ENCODE results near the gene MFRP. TPM values are rescaled to one million over a fixed set of nuclear protein-coding genes. Genes with fewer than 3 reads are reported as not detected.

Gene MFRP
- total RNA-seq, 5 donors from 2014 or later (not counting 1 experiment from before 2014, with no cell fraction given) = not detected

DNA sequence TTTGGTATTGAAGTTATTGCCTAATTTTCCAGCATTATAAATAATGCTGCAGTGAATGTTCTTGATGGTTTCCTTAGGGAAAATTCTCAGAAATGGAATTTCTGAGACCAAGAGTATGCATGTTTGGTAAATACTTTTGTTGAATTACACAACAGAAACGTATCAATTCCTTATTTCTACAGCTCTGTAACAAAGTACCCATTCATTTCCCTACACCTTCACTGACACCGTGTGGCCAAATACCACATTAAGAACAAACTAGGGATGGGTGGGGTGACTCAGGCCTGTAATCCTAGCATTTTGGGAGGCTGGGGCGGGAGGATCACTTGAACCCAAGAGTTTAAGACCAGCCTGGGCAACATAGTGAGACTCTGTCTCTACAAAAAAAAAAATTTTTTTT lies 51.3 kb downstream of the MFRP start:
- Histone ChIP-seq H3K27ac (ENCODE audit: low read length) (no peak overlapping the region), H3K36me3 (ENCODE audit: control insufficient read depth in 2 of 2, extremely low read depth in 1 of 2, insufficient read depth in 1 of 2, low read length in 1 of 2) (peaks cover 13 to 48% of the 10 kb centered on the region in 2 donors), H3K27me3 (replicated peaks in 1 of 2; ENCODE audit: control insufficient read depth in 2 of 2, extremely low read depth in 1 of 2, insufficient read depth in 2 of 2, low read length in 1 of 2) (no peaks in the 10 kb centered on the region), H3K4me1 (ENCODE audit: control insufficient read depth in 1 of 2, extremely low read depth in 1 of 2, insufficient read depth in 2 of 2, low read length in 2 of 2) (no peaks in the 10 kb centered on the region), H3K9me3 (no peaks in the 10 kb centered on the region), H3K4me3 (ENCODE audit: control insufficient read depth in 1 of 2, extremely low read depth in 1 of 2, low read length in 1 of 2) (no peak overlapping the region)
- Mint-ChIP-seq H3K4me3 (no peak overlapping the region), H3K27me3 (no peaks in the 10 kb centered on the region), H3K36me3 (peaks cover 46% of the 10 kb centered on the region), H3K9me3 (no peaks in the 10 kb centered on the region), H3K4me1 (no peaks in the 10 kb centered on the region), H3K27ac (no peak overlapping the region)
- no peak for ATAC-seq (replicated peaks in 1 of 4)
- DNase-seq = peak in 1 of 35 experiments; percentile 11
- WGBS (ENCODE audit: insufficient coverage) = no CpG with 5 or more reads among the region's 3 CpGs
- CTCF ChIA-PET = no interaction called here
- POLR2A ChIA-PET = interaction anchor here in 1 of 2 donors (0.5 kb wide), 1 partner anchor 903 kb away, joined by 3 read pairs; no protein-coding TSS in a partner anchor

DNA sequence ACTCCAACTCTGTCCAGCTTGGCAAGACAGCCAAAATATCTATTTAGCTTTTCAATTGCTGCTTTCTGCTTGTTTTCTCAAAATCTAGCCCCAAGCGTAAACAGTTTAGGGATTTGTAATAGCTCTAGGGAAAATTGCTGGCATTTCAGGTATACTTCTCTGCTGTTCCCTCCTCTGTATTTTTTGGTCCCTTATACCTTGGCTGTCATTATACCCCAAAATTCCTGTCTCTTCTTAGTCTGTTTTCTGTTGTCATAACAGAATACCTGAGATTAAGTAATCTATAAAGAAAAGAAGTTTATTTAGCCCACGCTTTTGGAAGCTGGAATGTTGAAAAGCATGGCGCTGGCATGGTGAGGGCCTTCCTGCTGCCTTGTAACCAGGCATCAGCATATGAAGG lies 53.0 kb downstream of the MFRP start:
- WGBS (ENCODE audit: insufficient coverage) = no CpG with 5 or more reads among the region's 3 CpGs
- no peak overlapping the region for H3K4me3 ChIP-seq (ENCODE audit: control insufficient read depth in 1 of 2, extremely low read depth in 1 of 2, low read length in 1 of 2)
- H3K9me3 Mint-ChIP-seq = no peaks in the 10 kb centered on the region
- no peak overlapping the region for H3K27ac ChIP-seq (ENCODE audit: low read length)
- H3K36me3 Mint-ChIP-seq = peaks cover 37% of the 10 kb centered on the region
- DNase-seq (no peak), ATAC-seq (replicated peaks in 1 of 4) (no peak)
- H3K4me3 Mint-ChIP-seq = no peak overlapping the region
- ChIA-PET POLR2A (no interaction called here), CTCF (no interaction called here)
- no peak overlapping the region for H3K27ac Mint-ChIP-seq
- no peaks in the 10 kb centered on the region for H3K4me1 Mint-ChIP-seq
- no peaks in the 10 kb centered on the region for H3K4me1 ChIP-seq (ENCODE audit: control insufficient read depth in 1 of 2, extremely low read depth in 1 of 2, insufficient read depth in 2 of 2, low read length in 2 of 2)
- no peaks in the 10 kb centered on the region for H3K27me3 ChIP-seq (replicated peaks in 1 of 2; ENCODE audit: control insufficient read depth in 2 of 2, extremely low read depth in 1 of 2, insufficient read depth in 2 of 2, low read length in 1 of 2)
- no peaks in the 10 kb centered on the region for H3K9me3 ChIP-seq
- no peaks in the 10 kb centered on the region for H3K27me3 Mint-ChIP-seq
- peaks cover 15 to 41% of the 10 kb centered on the region in 2 donors for H3K36me3 ChIP-seq (ENCODE audit: control insufficient read depth in 2 of 2, extremely low read depth in 1 of 2, insufficient read depth in 1 of 2, low read length in 1 of 2)

DNA sequence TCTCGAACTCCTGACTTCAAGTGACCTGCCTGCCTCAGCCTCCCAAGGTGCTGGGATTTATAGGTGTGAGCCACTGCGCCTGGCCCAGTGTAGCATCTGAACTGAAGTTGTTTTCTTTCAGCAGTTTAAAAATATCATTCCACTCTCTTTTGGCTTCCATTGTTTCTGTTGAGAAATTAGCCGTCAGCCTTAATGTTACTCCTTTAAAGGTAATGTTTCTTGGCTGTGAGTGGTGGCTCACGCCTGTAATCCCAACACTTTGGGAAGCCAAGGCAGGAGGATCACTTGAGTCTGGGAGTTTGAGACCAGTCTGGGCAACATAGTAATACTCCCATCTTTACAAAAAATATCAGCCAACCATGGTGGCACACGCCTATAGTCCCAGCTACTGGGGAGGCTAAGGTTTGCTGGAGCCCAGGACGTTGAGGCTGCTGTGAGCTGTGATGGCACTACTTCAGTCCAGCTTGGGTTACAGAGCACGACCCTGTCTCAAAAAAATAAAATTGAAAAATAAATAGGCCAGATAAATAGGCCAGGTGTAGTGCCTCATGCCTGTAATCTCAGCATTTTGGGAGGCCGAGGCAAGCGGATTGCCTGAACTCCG lies 55.5 kb downstream of the MFRP start:
- POLR2A ChIA-PET = interaction anchor here in 1 of 2 donors (0.6 kb wide), 1 partner anchor 809 kb away, joined by 5 read pairs; no protein-coding TSS in a partner anchor

More for the DNA sequence above, 55.5 kb downstream of the MFRP start:
- H3K27me3 ChIP-seq (replicated peaks in 1 of 2; ENCODE audit: control insufficient read depth in 2 of 2, extremely low read depth in 1 of 2, insufficient read depth in 2 of 2, low read length in 1 of 2) = no peaks in the 10 kb centered on the region
- H3K27me3 Mint-ChIP-seq = no peaks in the 10 kb centered on the region
- H3K36me3 ChIP-seq (ENCODE audit: control insufficient read depth in 2 of 2, extremely low read depth in 1 of 2, insufficient read depth in 1 of 2, low read length in 1 of 2) = peaks cover 9 to 39% of the 10 kb centered on the region in 2 donors
- DNase-seq (no peak), ATAC-seq (replicated peaks in 1 of 4) (no peak)
- H3K9me3 ChIP-seq = no peaks in the 10 kb centered on the region
- no peak overlapping the region for H3K27ac ChIP-seq (ENCODE audit: low read length)
- no peak overlapping the region for H3K27ac Mint-ChIP-seq
- H3K9me3 Mint-ChIP-seq = no peaks in the 10 kb centered on the region
- no peak overlapping the region for H3K4me3 Mint-ChIP-seq
- H3K4me1 Mint-ChIP-seq = no peaks in the 10 kb centered on the region
- CTCF ChIA-PET = interaction anchor here in 1 of 2 donors (0.6 kb wide), 1 partner anchor 1040 kb away, joined by 3 read pairs; no protein-coding TSS in a partner anchor
- 98% methylated on average over 7 of the region's 10 CpGs for WGBS (ENCODE audit: insufficient coverage)
- no peak overlapping the region for H3K4me3 ChIP-seq (ENCODE audit: control insufficient read depth in 1 of 2, extremely low read depth in 1 of 2, low read length in 1 of 2)
- H3K4me1 ChIP-seq (ENCODE audit: control insufficient read depth in 1 of 2, extremely low read depth in 1 of 2, insufficient read depth in 2 of 2, low read length in 2 of 2) = no peaks in the 10 kb centered on the region
- H3K36me3 Mint-ChIP-seq = peaks cover 40% of the 10 kb centered on the region

Other genes with a start within 250 kb of the MFRP start
- 10 to 100 TPM; 21.7 to 54.2 (median 43.9) TPM for gene DPAGT1, start 244.9 kb downstream of the MFRP start, total RNA-seq
- gene C2CD2L, start 239.4 kb downstream of the MFRP start, total RNA-seq = 10 to 100 TPM; 18.9 to 36.4 (median 30.6) TPM
- gene HINFP, start 225.1 kb downstream of the MFRP start, total RNA-seq = 10 to 100 TPM; 30.0 to 68.5 (median 56.7) TPM
- under 1 TPM in 1 of 5 donors, not detected in 4; 0.09 TPM for gene ABCG4, start 197.7 kb downstream of the MFRP start, total RNA-seq
- gene NLRX1, start 178.0 kb downstream of the MFRP start, total RNA-seq = 10 to 100 TPM in 3 of 5 donors, 1 to 10 TPM in 2; 6.5 to 12.8 (median 11.6) TPM
- 1 to 10 TPM in 1 of 5 donors, under 1 TPM in 3, not detected in 1; 0.30 to 1.1 (median 0.73) TPM for gene NHERF4, start 161.2 kb downstream of the MFRP start, total RNA-seq
- gene CBL, start 140.4 kb downstream of the MFRP start, total RNA-seq = 10 to 100 TPM; 40.9 to 42.2 (median 41.1) TPM
- gene MCAM, start 29.6 kb downstream of the MFRP start, total RNA-seq = 10 to 100 TPM in 1 of 5 donors, 1 to 10 TPM in 1, under 1 TPM in 3; 0.50 to 10.2 (median 0.76) TPM
- 10 to 100 TPM; 18.4 to 21.4 (median 20.3) TPM for gene RNF26, start 12.2 kb downstream of the MFRP start, total RNA-seq
- gene C1QTNF5, start 5.8 kb downstream of the MFRP start, total RNA-seq = not detected
- gene USP2, start 35.0 kb upstream of the MFRP start, total RNA-seq = 1 to 10 TPM in 1 of 5 donors, under 1 TPM in 4; 0.13 to 3.2 (median 0.44) TPM
- gene THY1, start 76.5 kb upstream of the MFRP start, total RNA-seq = under 1 TPM in 4 of 5 donors, not detected in 1; 0.44 to 0.76 (median 0.48) TPM